DOHH2 (cell line): ENCODE measurements around the gene CDPF1.

Experiments
- H3F3A ChIP-seq: fragments of 200-600 bp; sonication (generic), shearing (Covaris generic); 2 replicates; pipeline ENCODE4 v1.6.0; 2016; ENCODE audit warnings: antibody characterized with exemption, mild to moderate bottlenecking; ENCODE audit not compliant: control insufficient read depth, insufficient read depth
- H3K27ac ChIP-seq: fragments of 200-600 bp; sonication (generic); 2 replicates; pipeline ENCODE4 v1.5.1; 2014; ENCODE audit warnings: low read depth, mild to moderate bottlenecking, low read length, moderate library complexity
- H3K27me3 ChIP-seq: fragments of 200-600 bp; sonication (generic); 2 replicates; pipeline ENCODE4 v1.6.1; 2014; ENCODE audit warnings: mild to moderate bottlenecking, low read length, mixed read lengths; ENCODE audit not compliant: control insufficient read depth
- H3K36me3 ChIP-seq: fragments of 200-600 bp; sonication (generic); 2 replicates; pipeline ENCODE4 v1.6.1; 2014; ENCODE audit warnings: mild to moderate bottlenecking, low read length, moderate library complexity, mixed read lengths; ENCODE audit not compliant: control insufficient read depth
- H3K4me1 ChIP-seq: fragments of 200-600 bp; sonication (generic); 2 replicates; pipeline ENCODE4 v1.6.1; 2014; ENCODE audit warnings: mild to moderate bottlenecking, low read length, mixed read lengths; ENCODE audit not compliant: control insufficient read depth
- H3K4me2 ChIP-seq: fragments of 200-600 bp; sonication (generic); 2 replicates; pipeline ENCODE4 v1.6.0; 2014; ENCODE audit warnings: mild to moderate bottlenecking, low read length, moderate library complexity
- H3K4me3 ChIP-seq: fragments of 200-600 bp; sonication (generic); 2 replicates; pipeline ENCODE4 v1.5.1; 2014; ENCODE audit warnings: mild to moderate bottlenecking, low read length, mixed read lengths
- H3K79me2 ChIP-seq: fragments of 200-600 bp; sonication (generic); 2 replicates; pipeline ENCODE4 v1.6.1; 2014; ENCODE audit warnings: mild to moderate bottlenecking, low read length, mixed read lengths; ENCODE audit not compliant: control insufficient read depth
- H3K9me2 ChIP-seq: fragments of 200-600 bp; sonication (generic); replicated peaks from 2 replicates; pipeline ENCODE4 v1.6.1; 2014; ENCODE audit warnings: mild to moderate bottlenecking, low read length, mixed read lengths; ENCODE audit not compliant: control insufficient read depth
- H3K9me3 ChIP-seq: fragments of 200-600 bp; sonication (generic); 2 replicates; pipeline ENCODE4 v1.6.1; 2014; ENCODE audit warnings: antibody characterized with exemption, low read length, mixed read lengths; ENCODE audit not compliant: control insufficient read depth, insufficient read depth
- H4K20me1 ChIP-seq: fragments of 200-600 bp; sonication (generic); 2 replicates; pipeline ENCODE4 v1.6.0; 2014; ENCODE audit warnings: low read depth, mild to moderate bottlenecking, antibody characterized with exemption, low read length, moderate library complexity; ENCODE audit not compliant: control insufficient read depth, insufficient read depth
- EZH2phosphoT487 ChIP-seq: fragments of 200-600 bp; sonication (generic); IDR thresholded peaks from 2 replicates; pipeline ENCODE4 v1.6.1; 2017; ENCODE audit warnings: borderline replicate concordance, mild to moderate bottlenecking, antibody characterized with exemption, low read length, moderate library complexity, mixed read lengths
- TF ChIP-seq, protein P1 (sequence below): fragments of 200-600 bp; sonication (generic); IDR thresholded peaks from one replicate; pipeline ENCODE4 v1.5.1; 2014; ENCODE audit warnings: antibody characterized with exemption, mild to moderate bottlenecking, low read depth, low read length; ENCODE audit not compliant: poor library complexity, severe bottlenecking

Gene CDPF1

GRCh38 chr22:46275455-46276122 lies 25.5 kb upstream of the CDPF1 start:
- no peak overlapping the region for H3K27ac ChIP-seq
- H3K4me1 ChIP-seq, result no peaks in the 10 kb centered on the region; the same call in 1 of the 2 replicates
- H3K9me3 ChIP-seq, result peaks cover 6% of the 10 kb centered on the region; the same call in 1 of the 2 replicates
- no peaks in the 10 kb centered on the region for H3K36me3 ChIP-seq
- H4K20me1 ChIP-seq, result no peaks in the 10 kb centered on the region
- H3K4me3 ChIP-seq, result no peak overlapping the region
- no peaks in the 10 kb centered on the region for H3K79me2 ChIP-seq
- H3F3A ChIP-seq, result no peaks in the 10 kb centered on the region
- no peak overlapping the region for H3K4me2 ChIP-seq
- TF ChIP-seq, protein P1, sequence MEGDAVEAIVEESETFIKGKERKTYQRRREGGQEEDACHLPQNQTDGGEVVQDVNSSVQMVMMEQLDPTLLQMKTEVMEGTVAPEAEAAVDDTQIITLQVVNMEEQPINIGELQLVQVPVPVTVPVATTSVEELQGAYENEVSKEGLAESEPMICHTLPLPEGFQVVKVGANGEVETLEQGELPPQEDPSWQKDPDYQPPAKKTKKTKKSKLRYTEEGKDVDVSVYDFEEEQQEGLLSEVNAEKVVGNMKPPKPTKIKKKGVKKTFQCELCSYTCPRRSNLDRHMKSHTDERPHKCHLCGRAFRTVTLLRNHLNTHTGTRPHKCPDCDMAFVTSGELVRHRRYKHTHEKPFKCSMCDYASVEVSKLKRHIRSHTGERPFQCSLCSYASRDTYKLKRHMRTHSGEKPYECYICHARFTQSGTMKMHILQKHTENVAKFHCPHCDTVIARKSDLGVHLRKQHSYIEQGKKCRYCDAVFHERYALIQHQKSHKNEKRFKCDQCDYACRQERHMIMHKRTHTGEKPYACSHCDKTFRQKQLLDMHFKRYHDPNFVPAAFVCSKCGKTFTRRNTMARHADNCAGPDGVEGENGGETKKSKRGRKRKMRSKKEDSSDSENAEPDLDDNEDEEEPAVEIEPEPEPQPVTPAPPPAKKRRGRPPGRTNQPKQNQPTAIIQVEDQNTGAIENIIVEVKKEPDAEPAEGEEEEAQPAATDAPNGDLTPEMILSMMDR, result no peak
- TF ChIP-seq EZH2phosphoT487, result no peak
- no peaks in the 10 kb centered on the region for H3K9me2 ChIP-seq
- H3K27me3 ChIP-seq, result no peaks in the 10 kb centered on the region

DNA sequence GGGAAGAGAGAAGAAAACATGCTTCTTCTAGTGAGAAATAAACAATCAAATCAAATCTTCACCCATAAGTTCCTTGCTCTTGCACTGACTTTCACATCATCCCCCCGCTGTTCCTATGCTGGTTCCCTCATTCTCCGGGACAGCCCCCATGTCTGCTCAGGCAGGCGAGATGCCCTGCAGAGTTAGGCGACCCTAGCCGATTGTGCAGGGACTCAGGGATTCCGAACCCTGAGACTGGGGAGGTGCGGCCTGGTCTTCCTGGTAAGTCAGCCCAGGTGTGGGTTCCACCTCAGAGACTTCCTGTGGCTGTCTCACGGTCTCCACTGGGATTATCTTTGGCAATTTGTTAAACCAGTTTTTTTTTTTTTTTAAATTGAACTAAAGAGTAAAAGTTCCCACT lies 24.3 kb upstream of the CDPF1 start:
- TF ChIP-seq, protein P1, result no peak
- no peak for TF ChIP-seq EZH2phosphoT487
- Histone ChIP-seq H3K4me1 (no peaks in the 10 kb centered on the region; the same call in 1 of the 2 replicates), H3K4me2 (no peak overlapping the region), H3K27ac (no peak overlapping the region), H3K9me2 (no peaks in the 10 kb centered on the region), H4K20me1 (no peaks in the 10 kb centered on the region), H3K9me3 (peaks cover 6% of the 10 kb centered on the region; the same call in 1 of the 2 replicates), H3K27me3 (no peaks in the 10 kb centered on the region), H3K79me2 (no peaks in the 10 kb centered on the region), H3K36me3 (no peaks in the 10 kb centered on the region), H3K4me3 (no peak overlapping the region), H3F3A (no peaks in the 10 kb centered on the region)

DNA sequence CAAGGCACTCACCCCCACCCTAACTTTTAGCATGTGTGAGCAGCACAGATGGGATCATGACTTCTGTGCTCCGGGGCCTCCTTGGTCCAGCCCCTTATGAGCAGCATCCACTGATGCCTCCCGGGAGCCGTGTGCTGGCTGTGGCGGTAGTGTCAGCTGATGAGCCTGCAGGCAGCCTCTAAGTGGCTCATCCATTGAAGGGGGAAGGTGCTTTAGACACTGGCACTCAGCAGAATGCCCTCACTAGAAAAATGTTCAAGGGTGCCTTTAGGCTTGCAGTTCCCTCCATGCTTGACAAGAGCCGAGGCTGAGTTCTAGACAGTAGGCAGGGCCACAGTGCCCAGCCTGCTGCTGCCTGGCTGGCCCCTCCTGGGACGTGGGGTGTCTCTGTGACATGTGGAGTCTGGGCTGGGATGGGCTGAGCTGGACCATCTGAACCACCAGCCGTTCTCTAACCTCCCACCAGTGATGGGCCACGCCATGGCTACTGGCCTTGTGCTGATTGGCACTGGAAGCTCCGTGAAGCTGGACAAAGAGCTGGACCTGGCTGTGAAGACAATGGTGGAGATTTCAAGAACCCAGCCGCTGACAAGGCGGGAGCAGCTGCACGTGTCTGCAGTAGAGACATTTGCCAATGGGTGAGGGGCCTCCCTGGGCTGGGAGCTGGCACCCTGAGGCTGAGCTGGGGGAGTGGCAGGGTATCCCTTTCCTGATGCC lies 23.5 kb upstream of the CDPF1 start:
- Histone ChIP-seq H3K27me3 (no peaks in the 10 kb centered on the region), H4K20me1 (no peaks in the 10 kb centered on the region), H3F3A (no peaks in the 10 kb centered on the region), H3K4me1 (no peaks in the 10 kb centered on the region; the same call in 1 of the 2 replicates), H3K27ac (no peak overlapping the region), H3K36me3 (no peaks in the 10 kb centered on the region), H3K4me2 (no peak overlapping the region), H3K9me3 (peaks cover 6% of the 10 kb centered on the region; the same call in 1 of the 2 replicates), H3K79me2 (no peaks in the 10 kb centered on the region), H3K9me2 (no peaks in the 10 kb centered on the region), H3K4me3 (no peak overlapping the region)
- no peak for TF ChIP-seq EZH2phosphoT487
- TF ChIP-seq, protein P1, result no peak
